CD14-positive monocyte (primary cell): ENCODE measurements around the gene ITPA. TPM values are rescaled to one million over a fixed set of nuclear protein-coding genes. Genes with fewer than 3 reads are reported as not detected.
A peak's percentile ranks its signal among the peaks of the same experiment; 100 is the strongest.
"Not testable (repeated sequence)": the region's sequence is repeated elsewhere in the genome, so short reads cannot be mapped to it uniquely, and the experiment has no call there.

ENCODE experiments used
- DNase-seq, 3 donors: peaks; one replicate each; pipeline ENCODE4 v3.0.0-alpha.2; 2011 to 2022
- H2AFZ ChIP-seq: 2 replicates; pipeline ENCODE4 v1.6.0; 2012; ENCODE audit warnings: mild to moderate bottlenecking, low read depth, low read length, inconsistent platforms; ENCODE audit not compliant: insufficient read depth, poor library complexity, severe bottlenecking
- H3K27ac ChIP-seq, 2 donors: 1 replicate in 1 of 2; 2 replicates in 1 of 2; pipeline ENCODE4 v1.5.1; 2012 to 2013; ENCODE audit warnings: low read length in 2 of 2, control low read depth in 1 of 2, inconsistent platforms in 1 of 2, low read depth in 1 of 2, mild to moderate bottlenecking in 1 of 2
- H3K27me3 ChIP-seq, 2 donors: one replicate each; pipeline versions ENCODE4 v1.6.0 to v1.6.1; 2011 to 2013; ENCODE audit warnings: low read length in 2 of 2; ENCODE audit not compliant: control insufficient read depth in 2 of 2, insufficient read depth in 2 of 2
- H3K36me3 ChIP-seq, 2 donors: replicated peaks in 1 of 2; 1 replicate in 1 of 2; 2 replicates in 1 of 2; pipeline versions ENCODE4 v1.5.1 to v1.6.1; 2012 to 2013; ENCODE audit warnings: low read length in 2 of 2, control low read depth in 1 of 2, inconsistent platforms in 1 of 2, mild to moderate bottlenecking in 1 of 2; ENCODE audit not compliant: insufficient read depth in 2 of 2, control insufficient read depth in 1 of 2
- H3K4me1 ChIP-seq, 2 donors: 1 replicate in 1 of 2; 2 replicates in 1 of 2; pipeline versions ENCODE4 v1.5.1 to v1.6.1; 2012 to 2013; ENCODE audit warnings: low read length in 2 of 2, control low read depth in 1 of 2, inconsistent platforms in 1 of 2, mild to moderate bottlenecking in 1 of 2, moderate library complexity in 1 of 2; ENCODE audit not compliant: insufficient read depth in 2 of 2, control insufficient read depth in 1 of 2
- H3K4me2 ChIP-seq: replicated peaks from 2 replicates; pipeline ENCODE3; 2012; ENCODE audit warnings: low read length, moderate library complexity, mild to moderate bottlenecking; ENCODE audit not compliant: poor library complexity, severe bottlenecking; ENCODE audit errors: extremely low read depth
- H3K4me3 ChIP-seq, 3 experiments: fragments of 200-600 bp in 1 of 3; sonication (generic) in 1 of 3; replicated peaks in 1 of 3; 1 replicate in 2 of 3; 2 replicates in 1 of 3; pipeline ENCODE4 v1.5.1; 2011 to 2013; ENCODE audit warnings: low read length in 3 of 3, mild to moderate bottlenecking in 3 of 3, control low read depth in 2 of 3, low read depth in 2 of 3, inconsistent platforms in 1 of 3, moderate library complexity in 1 of 3
- H3K79me2 ChIP-seq: 2 replicates; pipeline ENCODE4 v1.6.0; 2012; ENCODE audit warnings: mild to moderate bottlenecking, control low read depth, inconsistent platforms, low read length, moderate library complexity; ENCODE audit not compliant: insufficient read depth
- H3K9ac ChIP-seq: 2 replicates; pipeline ENCODE4 v1.6.0; 2017; ENCODE audit warnings: low read length, mild to moderate bottlenecking; ENCODE audit not compliant: insufficient read depth, poor library complexity, severe bottlenecking
- H3K9me3 ChIP-seq, 2 donors: replicated peaks in 1 of 2; 1 replicate in 1 of 2; 2 replicates in 1 of 2; pipeline versions ENCODE4 v1.5.1 to v1.6.1; 2012 to 2013; ENCODE audit warnings: low read length in 2 of 2, control low read depth in 1 of 2; ENCODE audit not compliant: control insufficient read depth in 1 of 2, insufficient read depth in 1 of 2
- H4K20me1 ChIP-seq: 2 replicates; pipeline ENCODE4 v1.6.0; 2012; ENCODE audit warnings: mild to moderate bottlenecking, low read length, control low read depth, moderate library complexity; ENCODE audit not compliant: insufficient read depth
- H3K27ac Mint-ChIP-seq, 7 donors: one replicate each; pipeline ENCODE4 v1.8.0; 2020; ENCODE audit warnings: mild to moderate bottlenecking in 7 of 7, mixed read lengths in 7 of 7, moderate library complexity in 6 of 7, inconsistent platforms in 2 of 7
- H3K27me3 Mint-ChIP-seq, 3 donors: one replicate each; pipeline ENCODE4 v1.8.0; 2021 to 2022; ENCODE audit warnings: low read depth in 3 of 3, mild to moderate bottlenecking in 3 of 3, mixed read lengths in 3 of 3, moderate library complexity in 3 of 3, inconsistent platforms in 1 of 3
- H3K36me3 Mint-ChIP-seq, 2 donors: one replicate each; pipeline ENCODE4 v1.8.0; 2020; ENCODE audit warnings: mixed read lengths in 2 of 2, inconsistent platforms in 1 of 2, mild to moderate bottlenecking in 1 of 2
- H3K4me1 Mint-ChIP-seq: one replicate; pipeline ENCODE4 v1.8.0; 2020; ENCODE audit warnings: mild to moderate bottlenecking, mixed read lengths
- H3K4me3 Mint-ChIP-seq, 2 donors: one replicate each; pipeline ENCODE4 v1.8.0; 2020; ENCODE audit warnings: mild to moderate bottlenecking in 2 of 2, mixed read lengths in 2 of 2, moderate library complexity in 1 of 2
- H3K9me3 Mint-ChIP-seq, 7 donors: one replicate each; pipeline ENCODE4 v1.8.0; 2020 to 2022; ENCODE audit warnings: mixed read lengths in 7 of 7, mild to moderate bottlenecking in 6 of 7, moderate library complexity in 6 of 7, inconsistent platforms in 2 of 7
- CTCF ChIP-seq: fragments of 200-600 bp; IDR thresholded peaks from one replicate; pipeline ENCODE4 v1.8.0; 2022; ENCODE audit warnings: antibody characterized with exemption, mild to moderate bottlenecking
- WGBS: methylation state at CpG from one replicate; pipeline ENCODE4 v1.1.5; 2013; ENCODE audit warnings: missing lambda C conversion rate; ENCODE audit not compliant: insufficient coverage; 5-methylcytosine and 5-hydroxymethylcytosine counted together
- intact Hi-C, 2 donors: fragments of 100-400 bp; cut with micrococcal nuclease; formaldehyde crosslinking; loops; one replicate each; pipeline versions ENCODE4 v1.15.0 to v1.15.1; 2023
- polyA plus RNA-seq, 3 donors: library from polyadenylated mRNA; depleted of rRNA in 1 of 3; unstranded in 2 of 3; stranded (reverse) in 1 of 3; fragments of 300-500 nt in 2 of 3; fragments of >200 nt in 1 of 3; fragmentation: Illumina TruSeq in 2 of 3; gene quantifications; 1 replicate in 2 of 3; 2 replicates in 1 of 3; pipeline ENCODE4 v1.2.3, GENCODE V29; 2012 to 2021

The ITPA gene
- polyA plus RNA-seq, 3 donors: 39.5 to 62.8 (median 57.0) TPM

- Mint-ChIP-seq H3K27me3 (peaks cover 14 to 17% (median 16%) of the 10 kb centered on the region in 3 donors), H3K27ac (no peak overlapping the region), H3K9me3 (peaks cover 0 to 1% (median 0%) of the 10 kb centered on the region in 7 donors), H3K4me3 (no peak overlapping the region), H3K36me3 (peaks cover 0 to 5% of the 10 kb centered on the region in 2 donors), H3K4me1 (peaks cover 3% of the 10 kb centered on the region)
- H3K4me1 ChIP-seq: no peaks in the 10 kb centered on the region
- no peak for DNase-seq
- H3K79me2 ChIP-seq: no peaks in the 10 kb centered on the region
- 70% methylated on average over 2 of the region's 4 CpGs for WGBS
- intact Hi-C loops: no loop called here
- no peak for TF ChIP-seq CTCF
- no peaks in the 10 kb centered on the region for H3K36me3 ChIP-seq
- peaks cover 3 to 11% of the 10 kb centered on the region in 2 donors for H3K27me3 ChIP-seq
- no peak overlapping the region for H3K4me2 ChIP-seq
- no peaks in the 10 kb centered on the region for H4K20me1 ChIP-seq
- no peak overlapping the region for H3K4me3 ChIP-seq
- no peak overlapping the region for H3K9ac ChIP-seq
- no peak overlapping the region for H2AFZ ChIP-seq
- H3K27ac ChIP-seq: no peak overlapping the region
- H3K9me3 ChIP-seq: no peaks in the 10 kb centered on the region
Observed at GRCh38 chr20:3180319-3180718, 29.0 kb upstream of the ITPA start.

GRCh38 chr20:3181270-3181669 lies 28.0 kb upstream of the ITPA start:
- H2AFZ ChIP-seq: no peak overlapping the region
- WGBS: no CpG with 5 or more reads among the region's 5 CpGs
- peaks cover 4 to 7% (median 7%) of the 10 kb centered on the region in 3 donors for H3K27me3 Mint-ChIP-seq

GRCh38 chr20:3182429-3182828 lies 26.9 kb upstream of the ITPA start:
- H3K4me2 ChIP-seq, H3K4me3 Mint-ChIP-seq, H3K4me1 Mint-ChIP-seq, H3K27me3 Mint-ChIP-seq, DNase-seq, H3K9me3 ChIP-seq, intact Hi-C loops, H2AFZ ChIP-seq, H3K79me2 ChIP-seq, H3K9me3 Mint-ChIP-seq, H3K9ac ChIP-seq, H3K27ac ChIP-seq, H3K4me3 ChIP-seq, H3K4me1 ChIP-seq, H3K36me3 ChIP-seq, H3K36me3 Mint-ChIP-seq, H3K27me3 ChIP-seq, H4K20me1 ChIP-seq: not testable (repeated sequence)
- WGBS: 100% methylated on average over 1 of the region's 5 CpGs
- peak overlapping the region in 1 of 7 donors; percentile 54 for H3K27ac Mint-ChIP-seq

More at GRCh38 chr20:3181270-3181669, 28.0 kb upstream of the ITPA start:
- no peaks in the 10 kb centered on the region for H3K79me2 ChIP-seq
- H3K9me3 Mint-ChIP-seq: peaks cover 0 to 1% (median 0%) of the 10 kb centered on the region in 7 donors
- H3K9ac ChIP-seq: no peak overlapping the region
- no peak overlapping the region for H3K4me2 ChIP-seq
- no peaks in the 10 kb centered on the region for H3K4me1 ChIP-seq
- peaks cover 3% of the 10 kb centered on the region for H3K4me1 Mint-ChIP-seq
- H3K27me3 ChIP-seq: peaks cover 0 to 1% of the 10 kb centered on the region in 2 donors
- H3K27ac Mint-ChIP-seq: no peak overlapping the region
- intact Hi-C loops: no loop called here
- no peaks in the 10 kb centered on the region for H3K36me3 ChIP-seq
- no peak overlapping the region for H3K4me3 ChIP-seq
- DNase-seq: no peak
- H3K36me3 Mint-ChIP-seq: peaks cover 2 to 3% of the 10 kb centered on the region in 2 donors
- H4K20me1 ChIP-seq: no peaks in the 10 kb centered on the region
- no peak overlapping the region for H3K4me3 Mint-ChIP-seq
- no peak overlapping the region for H3K27ac ChIP-seq
- TF ChIP-seq CTCF: no peak
- no peaks in the 10 kb centered on the region for H3K9me3 ChIP-seq
